Activated T-cell treated with anti-CD3 and anti-CD28 coated beads, Interleukin-2, amount 50 U/mL, for 4 hours (primary cell): ENCODE results near the gene CHRNB1. TPM values are rescaled to one million over a fixed set of nuclear protein-coding genes. Genes with fewer than 3 reads are reported as not detected.

Experiments used
- total RNA-seq, 3 donors: library from RNA; stranded (reverse); gene quantifications; one replicate each; pipeline ENCODE4 v1.2.1, GENCODE V29; 2021

CHRNB1 gene
- total RNA-seq, 3 donors from 2014 or later = 3.9 to 4.6 (median 4.3) TPM

Other genes starting within 250 kb of the CHRNB1 start
- 1 to 10 TPM; 4.2 to 6.5 (median 5.7) TPM for gene DLG4, start 225.2 kb upstream of the CHRNB1 start, total RNA-seq
- 100 to 1,000 TPM; 161 to 222 (median 174) TPM for gene ACADVL, start 225.1 kb upstream of the CHRNB1 start, total RNA-seq
- 10 to 100 TPM; 62.9 to 65.3 (median 63.2) TPM for gene DVL2, start 210.5 kb upstream of the CHRNB1 start, total RNA-seq
- 10 to 100 TPM; 42.6 to 47.6 (median 43.0) TPM for gene PHF23, start 205.6 kb upstream of the CHRNB1 start, total RNA-seq
- 100 to 1,000 TPM; 114 to 136 (median 133) TPM for gene GABARAP, start 202.6 kb upstream of the CHRNB1 start, total RNA-seq
- gene CTDNEP1, start 193.3 kb upstream of the CHRNB1 start, total RNA-seq = 100 to 1,000 TPM; 190 to 210 (median 196) TPM
- gene ELP5, start 192.8 kb upstream of the CHRNB1 start, total RNA-seq = 100 to 1,000 TPM; 107 to 138 (median 117) TPM
- 1 to 10 TPM in 2 of 3 donors, under 1 TPM in 1; 0.65 to 1.8 (median 1.7) TPM for gene CLDN7, start 182.6 kb upstream of the CHRNB1 start, total RNA-seq
- under 1 TPM; 0.16 to 0.58 (median 0.24) TPM for gene SLC2A4, start 163.3 kb upstream of the CHRNB1 start, total RNA-seq
- gene YBX2, start 150.4 kb upstream of the CHRNB1 start, total RNA-seq = under 1 TPM in 1 of 3 donors, not detected in 2; 0.18 TPM
- gene EIF5A, start 137.4 kb upstream of the CHRNB1 start, total RNA-seq = 1,000 to 10,000 TPM; 1,821 to 1,965 (median 1,822) TPM
- 10 to 100 TPM; 80.6 to 92.8 (median 87.1) TPM for gene GPS2, start 129.7 kb upstream of the CHRNB1 start, total RNA-seq
- gene NEURL4, start 115.7 kb upstream of the CHRNB1 start, total RNA-seq = 10 to 100 TPM; 73.1 to 88.0 (median 82.4) TPM
- gene ACAP1, start 108.5 kb upstream of the CHRNB1 start, total RNA-seq = 100 to 1,000 TPM; 119 to 126 (median 123) TPM
- 1 to 10 TPM; 1.6 to 2.3 (median 1.6) TPM for gene KCTD11, start 92.9 kb upstream of the CHRNB1 start, total RNA-seq
- not detected for gene TMEM95, start 89.9 kb upstream of the CHRNB1 start, total RNA-seq
- 1 to 10 TPM; 5.6 to 7.4 (median 6.0) TPM for gene TNK1, start 64.0 kb upstream of the CHRNB1 start, total RNA-seq
- gene PLSCR3, start 50.5 kb upstream of the CHRNB1 start, total RNA-seq = 10 to 100 TPM; 67.7 to 69.1 (median 68.9) TPM
- 10 to 100 TPM; 29.9 to 33.4 (median 32.0) TPM for gene TMEM256, start 41.0 kb upstream of the CHRNB1 start, total RNA-seq
- 1 to 10 TPM; 4.9 to 6.4 (median 5.9) TPM for gene NLGN2, start 37.2 kb upstream of the CHRNB1 start, total RNA-seq
- gene SPEM1, start 24.7 kb upstream of the CHRNB1 start, total RNA-seq = not detected
- gene SPEM2, start 19.4 kb upstream of the CHRNB1 start, total RNA-seq = not detected
- not detected for gene SPEM3, start 16.2 kb upstream of the CHRNB1 start, total RNA-seq
- gene TMEM102, start 9.6 kb upstream of the CHRNB1 start, total RNA-seq = 10 to 100 TPM; 11.8 to 13.9 (median 12.0) TPM
- gene FGF11, start 5.5 kb upstream of the CHRNB1 start, total RNA-seq = under 1 TPM; 0.19 to 0.32 (median 0.28) TPM
- 10 to 100 TPM; 16.0 to 18.0 (median 17.5) TPM for gene ZBTB4, start 34.6 kb downstream of the CHRNB1 start, total RNA-seq
- gene SLC35G6, start 36.4 kb downstream of the CHRNB1 start, total RNA-seq = not detected
- 100 to 1,000 TPM; 184 to 188 (median 188) TPM for gene POLR2A, start 39.3 kb downstream of the CHRNB1 start, total RNA-seq
- gene TNFSF12, start 104.0 kb downstream of the CHRNB1 start, total RNA-seq = 1 to 10 TPM; 4.6 to 6.5 (median 6.1) TPM
- 1 to 10 TPM in 2 of 3 donors, under 1 TPM in 1; 0.98 to 1.4 (median 1.3) TPM for gene TNFSF13, start 113.7 kb downstream of the CHRNB1 start, total RNA-seq
- 100 to 1,000 TPM; 138 to 153 (median 146) TPM for gene SENP3, start 116.9 kb downstream of the CHRNB1 start, total RNA-seq
- gene CD68, start 134.6 kb downstream of the CHRNB1 start, total RNA-seq = 1 to 10 TPM; 4.8 to 5.3 (median 4.9) TPM
- gene MPDU1, start 138.8 kb downstream of the CHRNB1 start, total RNA-seq = 100 to 1,000 TPM; 110 to 134 (median 114) TPM
- gene SOX15, start 145.0 kb downstream of the CHRNB1 start, total RNA-seq = under 1 TPM; 0.20 to 0.38 (median 0.24) TPM
- gene FXR2, start 169.8 kb downstream of the CHRNB1 start, total RNA-seq = 10 to 100 TPM; 53.7 to 57.6 (median 54.2) TPM
- 10 to 100 TPM; 14.9 to 18.1 (median 16.8) TPM for gene SAT2, start 182.8 kb downstream of the CHRNB1 start, total RNA-seq
- gene SHBG, start 185.1 kb downstream of the CHRNB1 start, total RNA-seq = not detected
- gene ATP1B2, start 205.9 kb downstream of the CHRNB1 start, total RNA-seq = under 1 TPM; 0.10 to 0.24 (median 0.13) TPM
- gene TP53, start 242.4 kb downstream of the CHRNB1 start, total RNA-seq = 100 to 1,000 TPM in 1 of 3 donors, 10 to 100 TPM in 2; 93.0 to 106 (median 98.9) TPM
- 10 to 100 TPM; 27.3 to 34.9 (median 34.3) TPM for gene WRAP53, start 243.4 kb downstream of the CHRNB1 start, total RNA-seq